BE2C (cell line): ENCODE results near the gene LRMDA.

ENCODE experiments used
- DNase-seq: peaks from one replicate; pipeline ENCODE4 v3.0.0-alpha.2; 2020
- H3K27me3 ChIP-seq: fragments of 250-450 bp; sonication (Bioruptor Pico); 2 replicates; pipeline ENCODE4 v1.5.1; 2020; ENCODE audit warnings: mild to moderate bottlenecking
- H3K36me3 ChIP-seq: fragments of 250-450 bp; sonication (Bioruptor Pico); 2 replicates; pipeline ENCODE4 v1.5.1; 2020; ENCODE audit warnings: mild to moderate bottlenecking
- H3K4me1 ChIP-seq: fragments of 250-450 bp; sonication (Bioruptor Pico); 2 replicates; pipeline ENCODE4 v1.5.1; 2020
- H3K4me3 ChIP-seq: 2 replicates; pipeline ENCODE4 v1.5.1; 2011; ENCODE audit warnings: low read depth, low read length
- H3K9me3 ChIP-seq: fragments of 250-450 bp; sonication (Bioruptor Pico); 2 replicates; pipeline ENCODE4 v1.5.1; 2020
- CTCF ChIP-seq: IDR thresholded peaks from 2 replicates; pipeline ENCODE4 v1.5.1; 2012; ENCODE audit warnings: mild to moderate bottlenecking, low read depth, low read length

The LRMDA gene

GRCh38 chr10:76000550-76000949 is 569.1 kb downstream of the LRMDA start:
- no peak overlapping the region for H3K4me3 ChIP-seq
- H3K36me3 ChIP-seq, result no peaks in the 10 kb centered on the region
- no peaks in the 10 kb centered on the region for H3K9me3 ChIP-seq
- no peaks in the 10 kb centered on the region for H3K4me1 ChIP-seq
- H3K27me3 ChIP-seq, result no peaks in the 10 kb centered on the region
- no peak for DNase-seq
- TF ChIP-seq CTCF, result no peak

GRCh38 chr10:76001019-76001418 is 569.6 kb downstream of the LRMDA start:
- no peak for DNase-seq
- no peaks in the 10 kb centered on the region for H3K36me3 ChIP-seq
- no peak for TF ChIP-seq CTCF

DNA sequence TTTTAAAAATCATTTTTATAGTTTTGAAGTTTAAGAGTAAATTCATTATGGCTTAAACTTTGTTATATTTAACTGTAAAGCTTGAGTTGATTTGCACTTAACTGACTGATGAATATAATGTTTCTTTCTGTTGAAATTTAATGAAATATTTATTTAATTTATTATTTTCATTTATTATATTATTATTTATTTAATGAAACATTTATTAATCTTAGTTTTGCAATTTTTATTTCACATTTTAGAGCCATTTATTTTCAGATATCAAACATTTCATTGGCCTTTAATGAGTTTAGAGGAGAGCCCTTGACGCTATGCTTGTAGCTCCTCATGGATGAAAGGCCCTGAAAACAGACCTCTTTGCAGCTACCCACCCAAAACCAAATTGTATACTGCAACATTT is 570.0 kb downstream of the LRMDA start:
- Histone ChIP-seq H3K27me3 (no peaks in the 10 kb centered on the region), H3K36me3 (no peaks in the 10 kb centered on the region), H3K4me3 (no peak overlapping the region), H3K4me1 (no peaks in the 10 kb centered on the region), H3K9me3 (no peaks in the 10 kb centered on the region)
- DNase-seq, result no peak
- TF ChIP-seq CTCF, result no peak

More at GRCh38 chr10:76001019-76001418, 569.6 kb downstream of the LRMDA start:
- Histone ChIP-seq H3K4me1 (no peaks in the 10 kb centered on the region), H3K4me3 (no peak overlapping the region), H3K9me3 (no peaks in the 10 kb centered on the region), H3K27me3 (no peaks in the 10 kb centered on the region)

- no peaks in the 10 kb centered on the region for H3K4me1 ChIP-seq
- H3K27me3 ChIP-seq, result no peaks in the 10 kb centered on the region
- no peaks in the 10 kb centered on the region for H3K9me3 ChIP-seq
- no peak for TF ChIP-seq CTCF
- H3K36me3 ChIP-seq, result no peaks in the 10 kb centered on the region
- no peak for DNase-seq
- no peak overlapping the region for H3K4me3 ChIP-seq
These were observed 570.9 kb downstream of the LRMDA start for GRCh38 chr10:76002262-76002854.

DNA sequence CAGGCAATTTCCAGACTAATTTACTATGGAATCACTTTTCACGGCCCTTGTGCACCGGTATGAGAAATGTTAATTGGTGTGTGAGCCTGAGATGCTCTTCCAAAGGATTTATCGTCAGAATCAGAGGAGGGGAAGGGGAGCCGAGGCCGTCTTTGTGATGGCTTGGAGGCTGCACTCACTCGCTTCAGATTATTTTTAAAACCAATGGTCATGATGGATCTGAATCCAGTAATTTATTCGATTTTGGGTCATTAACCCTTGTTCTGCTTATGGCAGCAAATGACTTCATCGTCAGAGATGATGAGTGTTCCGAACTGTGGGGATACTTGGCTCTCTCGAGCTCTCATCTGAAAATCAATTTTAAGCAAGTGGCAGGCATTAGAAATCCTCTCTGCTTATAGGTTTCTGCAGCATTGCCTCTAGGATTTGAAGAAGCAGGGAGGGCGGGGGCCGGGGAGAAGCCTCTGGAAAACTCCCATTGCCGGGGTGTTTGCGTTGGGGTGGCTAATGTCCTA is 576.3 kb downstream of the LRMDA start:
- H3K4me3 ChIP-seq, result no peak overlapping the region
- H3K9me3 ChIP-seq, result no peaks in the 10 kb centered on the region
- DNase-seq, result no peak
- TF ChIP-seq CTCF, result no peak
- peaks cover 5% of the 10 kb centered on the region; the same call in 1 of the 2 replicates for H3K4me1 ChIP-seq
- H3K27me3 ChIP-seq, result no peaks in the 10 kb centered on the region
- no peaks in the 10 kb centered on the region for H3K36me3 ChIP-seq

DNA sequence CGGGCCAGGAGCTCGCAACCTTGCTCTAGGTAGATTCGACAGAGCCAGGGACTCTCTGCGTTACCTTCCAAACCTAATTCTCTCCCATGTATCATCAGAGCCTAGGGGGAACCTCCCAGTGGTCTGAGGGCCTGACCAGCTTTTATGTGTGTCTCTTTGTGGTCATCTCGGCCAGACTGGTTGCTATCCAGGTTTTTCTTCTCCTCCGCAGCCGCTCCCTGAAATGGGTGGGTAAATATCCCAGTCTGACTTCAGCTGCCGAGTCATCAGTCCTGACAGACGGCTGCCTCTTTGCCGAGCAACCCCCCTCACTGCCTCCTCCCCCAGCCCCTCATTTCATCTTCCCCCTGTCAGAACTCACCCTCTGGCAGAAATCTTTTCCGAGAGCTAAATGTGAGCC is 578.1 kb downstream of the LRMDA start:
- Histone ChIP-seq H3K36me3 (no peaks in the 10 kb centered on the region), H3K27me3 (no peaks in the 10 kb centered on the region), H3K4me3 (no peak overlapping the region), H3K9me3 (no peaks in the 10 kb centered on the region), H3K4me1 (peaks cover 5% of the 10 kb centered on the region; the same call in 1 of the 2 replicates)
- no peak for TF ChIP-seq CTCF
- no peak for DNase-seq
